ENCODE results near the gene TMEM237.

The TMEM237 gene

GRCh38 chr2:201642086-201642578 lies 1.2 kb downstream of the TMEM237 start:
- no peak for DNase-seq

- DNase-seq, result no peak
Measured at GRCh38 chr2:201639205-201639604, 4.1 kb downstream of the TMEM237 start.

- DNase-seq, result no peak
Measured at GRCh38 chr2:201638326-201638725, 5.0 kb downstream of the TMEM237 start.

GRCh38 chr2:201633661-201634249 lies 9.5 kb downstream of the TMEM237 start:
- no peak for DNase-seq

GRCh38 chr2:201631041-201631440 lies 12.3 kb downstream of the TMEM237 start:
- DNase-seq, result no peak

GRCh38 chr2:201630577-201630976 lies 12.7 kb downstream of the TMEM237 start:
- no peak for DNase-seq

- DNase-seq, result no peak
Measured at GRCh38 chr2:201628545-201628944, 14.8 kb downstream of the TMEM237 start.

GRCh38 chr2:201622306-201622970 lies 20.9 kb downstream of the TMEM237 start:
- no peak for DNase-seq

- no peak for DNase-seq
Measured at GRCh38 chr2:201621293-201621999, 21.9 kb downstream of the TMEM237 start.

GRCh38 chr2:201618744-201619662 lies 24.3 kb downstream of the TMEM237 start:
- DNase-seq, result no peak

- DNase-seq, result no peak
Measured at GRCh38 chr2:201608021-201608420, 35.3 kb downstream of the TMEM237 start.

- DNase-seq, result no peak
Measured at GRCh38 chr2:201607568-201607967, 35.7 kb downstream of the TMEM237 start.

- DNase-seq, result no peak
Measured at GRCh38 chr2:201600906-201601305, 42.4 kb downstream of the TMEM237 start.

- no peak for DNase-seq
Measured at GRCh38 chr2:201597397-201597796, 45.9 kb downstream of the TMEM237 start.

GRCh38 chr2:201580486-201580885 lies 62.8 kb downstream of the TMEM237 start:
- no peak for DNase-seq

- no peak for DNase-seq
Measured at GRCh38 chr2:201579536-201579935, 63.8 kb downstream of the TMEM237 start.

- DNase-seq, result no peak
Measured at GRCh38 chr2:201575971-201576370, 67.3 kb downstream of the TMEM237 start.

GRCh38 chr2:201574766-201575165 lies 68.5 kb downstream of the TMEM237 start:
- no peak for DNase-seq

- DNase-seq, result no peak
Measured at GRCh38 chr2:201572846-201573508, 70.3 kb downstream of the TMEM237 start.

All from NCI-H1694 treated with DMSO at 0.1 percent for 48 hours (cell line).